22Rv1 (cell line): ENCODE results near the gene KLHDC4.

Experiments
- ZFX ChIP-seq: fragments of 450-650 bp; IDR thresholded peaks from 2 replicates; pipeline ENCODE4 v1.6.1; 2017; ENCODE audit warnings: antibody characterized with exemption, borderline replicate concordance
- TF ChIP-seq, protein P1 (sequence below): fragments of 450-650 bp; IDR thresholded peaks from 2 replicates; pipeline ENCODE4 v1.5.1; 2017; ENCODE audit warnings: mild to moderate bottlenecking

DNA sequence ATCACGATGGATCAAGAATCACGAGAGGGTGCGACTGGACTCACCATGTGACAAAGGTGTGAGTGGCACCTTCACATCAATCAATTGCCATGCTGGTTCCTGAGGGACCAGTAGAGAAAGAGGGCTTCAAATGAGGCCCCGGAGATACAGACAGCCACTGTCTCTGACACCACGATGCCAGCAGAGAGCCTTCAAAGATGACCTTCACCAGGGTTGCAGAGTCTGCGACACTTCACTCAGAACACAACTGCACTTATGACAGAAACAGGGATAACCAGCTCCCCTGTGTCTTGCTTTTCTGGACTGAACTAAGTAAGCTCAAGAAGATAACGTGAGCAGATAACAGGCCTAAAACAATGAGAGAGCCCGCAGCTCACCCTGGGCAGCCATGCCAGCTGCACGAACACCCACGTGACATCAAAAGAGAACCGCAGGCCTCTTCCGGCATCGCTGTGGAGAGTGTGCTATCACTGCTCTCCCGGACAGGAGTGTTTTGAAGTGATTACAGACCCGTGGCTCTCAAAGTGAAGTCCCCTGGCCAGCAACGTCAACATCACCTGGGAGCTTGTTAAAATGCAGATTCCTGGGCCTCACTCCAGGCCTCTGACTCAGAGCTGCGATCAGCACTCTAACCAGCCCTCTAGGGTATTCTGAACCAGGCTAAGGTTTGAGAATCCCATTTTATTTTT, 36.4 kb downstream of the KLHDC4 start:
- TF ChIP-seq, protein P1, sequence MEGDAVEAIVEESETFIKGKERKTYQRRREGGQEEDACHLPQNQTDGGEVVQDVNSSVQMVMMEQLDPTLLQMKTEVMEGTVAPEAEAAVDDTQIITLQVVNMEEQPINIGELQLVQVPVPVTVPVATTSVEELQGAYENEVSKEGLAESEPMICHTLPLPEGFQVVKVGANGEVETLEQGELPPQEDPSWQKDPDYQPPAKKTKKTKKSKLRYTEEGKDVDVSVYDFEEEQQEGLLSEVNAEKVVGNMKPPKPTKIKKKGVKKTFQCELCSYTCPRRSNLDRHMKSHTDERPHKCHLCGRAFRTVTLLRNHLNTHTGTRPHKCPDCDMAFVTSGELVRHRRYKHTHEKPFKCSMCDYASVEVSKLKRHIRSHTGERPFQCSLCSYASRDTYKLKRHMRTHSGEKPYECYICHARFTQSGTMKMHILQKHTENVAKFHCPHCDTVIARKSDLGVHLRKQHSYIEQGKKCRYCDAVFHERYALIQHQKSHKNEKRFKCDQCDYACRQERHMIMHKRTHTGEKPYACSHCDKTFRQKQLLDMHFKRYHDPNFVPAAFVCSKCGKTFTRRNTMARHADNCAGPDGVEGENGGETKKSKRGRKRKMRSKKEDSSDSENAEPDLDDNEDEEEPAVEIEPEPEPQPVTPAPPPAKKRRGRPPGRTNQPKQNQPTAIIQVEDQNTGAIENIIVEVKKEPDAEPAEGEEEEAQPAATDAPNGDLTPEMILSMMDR, result no peak
- no peak for TF ChIP-seq ZFX
